NOMO-1 (cell line): ENCODE results near the gene PITPNM3.

Experiments used
- DNase-seq, 2 experiments: peaks; one replicate each; lab custom pipeline; 2025; ENCODE audit not compliant: unreplicated experiment in 2 of 2; lab: John Stamatoyannopoulos, UW

PITPNM3 gene

DNA sequence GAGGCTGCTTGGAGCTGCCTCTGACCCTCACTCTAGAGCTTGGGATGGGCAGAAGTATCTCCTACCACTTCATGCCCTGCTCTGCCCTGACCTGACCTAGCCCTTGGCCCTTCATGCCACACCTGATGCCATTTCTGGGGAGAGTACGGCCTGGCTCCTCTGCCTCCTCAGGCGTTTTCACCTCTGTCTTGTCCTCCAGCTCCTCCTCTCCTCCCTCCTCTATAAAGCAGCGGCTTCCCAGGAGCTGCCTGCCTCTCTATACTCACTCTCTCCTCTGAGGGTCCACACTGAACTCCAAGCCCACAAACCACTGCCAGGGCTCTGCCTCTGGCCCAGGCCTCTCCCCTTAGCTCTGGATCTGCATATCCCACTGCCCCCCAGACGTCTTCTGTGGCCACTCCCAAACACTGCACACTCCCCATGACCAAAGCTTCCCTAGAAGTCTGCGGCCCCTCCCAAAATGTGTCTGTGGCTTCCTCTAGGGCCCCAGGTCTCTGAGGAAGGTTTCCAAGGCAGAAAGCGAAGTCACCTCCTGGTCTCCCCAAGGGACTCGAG, 52.6 kb downstream of the PITPNM3 start:
- no peak for DNase-seq

DNA sequence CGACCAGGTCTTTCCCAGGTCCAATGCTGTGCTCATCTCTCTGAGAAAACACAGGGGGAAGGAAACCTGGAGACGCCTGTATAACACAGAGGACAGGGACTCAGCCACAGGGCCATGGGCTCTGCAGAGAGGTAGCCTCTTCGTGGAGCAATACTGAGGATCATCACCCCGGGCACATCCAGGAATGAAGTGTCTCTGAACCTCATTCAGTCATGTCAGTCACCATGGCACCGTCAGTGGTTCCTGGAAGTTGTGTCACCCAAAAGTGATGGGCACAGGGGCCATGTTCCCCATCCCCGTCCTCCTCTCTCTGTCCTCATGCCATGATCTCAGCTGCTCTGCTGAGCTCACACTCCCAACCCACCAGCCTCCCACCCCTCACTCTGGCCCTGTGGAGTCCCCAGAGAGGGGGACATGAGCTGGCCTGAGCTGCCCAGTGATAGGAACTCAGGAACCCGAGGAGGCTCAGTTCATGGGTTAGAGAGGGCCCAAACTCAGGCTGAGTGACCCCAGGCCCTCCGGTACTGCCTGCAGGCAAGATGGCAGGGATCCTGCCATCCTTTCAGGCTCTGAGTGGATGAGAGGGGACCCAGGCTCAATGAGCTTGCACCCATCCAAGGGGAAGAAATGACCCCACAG, 53.4 kb downstream of the PITPNM3 start:
- DNase-seq: no peak

GRCh38 chr17:6502142-6502541, 54.2 kb downstream of the PITPNM3 start:
- DNase-seq: no peak

DNA sequence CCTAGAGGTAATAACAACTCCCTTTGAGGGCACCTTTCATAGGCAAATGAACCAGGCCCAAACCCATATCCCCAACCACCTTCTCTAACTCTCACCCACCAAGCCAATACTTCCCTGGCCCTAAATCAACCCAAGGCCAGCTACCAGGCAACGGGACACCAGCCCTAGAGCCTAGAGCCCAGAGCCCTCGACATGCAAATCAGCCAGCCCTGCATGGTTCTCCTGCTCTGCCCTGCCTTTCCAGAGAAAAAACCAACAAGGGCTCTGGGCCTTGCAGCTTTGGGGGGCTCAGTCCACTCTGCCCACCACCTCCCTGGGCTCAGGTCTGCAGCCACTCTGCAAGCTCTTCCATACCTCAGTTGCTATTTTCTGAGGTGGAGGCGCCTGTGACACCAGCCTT, 55.0 kb downstream of the PITPNM3 start:
- no peak for DNase-seq

DNA sequence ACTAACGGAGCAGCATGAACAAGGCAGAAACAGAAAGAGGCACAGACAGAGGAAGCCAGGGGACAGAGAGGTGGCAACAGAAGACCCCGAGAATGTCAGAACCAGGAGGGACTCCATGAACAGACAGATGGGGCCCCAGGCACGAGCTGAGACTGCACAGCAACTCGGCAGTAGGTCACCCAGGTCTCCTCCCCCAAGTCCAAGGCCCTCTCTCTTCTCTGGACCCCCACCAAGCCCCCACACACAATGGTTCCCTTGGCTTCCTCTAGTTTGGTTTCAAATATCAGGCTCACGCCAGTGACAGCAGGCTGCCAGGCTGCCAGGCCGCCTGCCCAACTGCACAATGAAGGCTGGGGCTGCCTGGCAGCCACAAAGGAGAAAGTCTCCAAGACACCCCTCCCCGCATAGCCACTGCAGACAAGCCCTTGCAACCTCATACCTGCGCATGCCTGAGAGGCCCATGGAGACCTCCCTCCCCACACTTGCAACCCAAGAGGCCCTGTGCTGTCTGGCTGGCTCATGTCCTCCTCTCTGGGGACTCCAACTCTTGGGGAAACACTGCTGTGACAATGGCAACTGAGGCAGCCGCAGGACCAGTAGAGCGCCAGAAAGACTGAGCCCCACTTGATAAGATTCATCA, 57.3 kb downstream of the PITPNM3 start:
- no peak for DNase-seq

GRCh38 chr17:6498356-6498755, 58.0 kb downstream of the PITPNM3 start:
- DNase-seq: no peak

GRCh38 chr17:6497496-6498221, 58.7 kb downstream of the PITPNM3 start:
- DNase-seq: no peak

DNA sequence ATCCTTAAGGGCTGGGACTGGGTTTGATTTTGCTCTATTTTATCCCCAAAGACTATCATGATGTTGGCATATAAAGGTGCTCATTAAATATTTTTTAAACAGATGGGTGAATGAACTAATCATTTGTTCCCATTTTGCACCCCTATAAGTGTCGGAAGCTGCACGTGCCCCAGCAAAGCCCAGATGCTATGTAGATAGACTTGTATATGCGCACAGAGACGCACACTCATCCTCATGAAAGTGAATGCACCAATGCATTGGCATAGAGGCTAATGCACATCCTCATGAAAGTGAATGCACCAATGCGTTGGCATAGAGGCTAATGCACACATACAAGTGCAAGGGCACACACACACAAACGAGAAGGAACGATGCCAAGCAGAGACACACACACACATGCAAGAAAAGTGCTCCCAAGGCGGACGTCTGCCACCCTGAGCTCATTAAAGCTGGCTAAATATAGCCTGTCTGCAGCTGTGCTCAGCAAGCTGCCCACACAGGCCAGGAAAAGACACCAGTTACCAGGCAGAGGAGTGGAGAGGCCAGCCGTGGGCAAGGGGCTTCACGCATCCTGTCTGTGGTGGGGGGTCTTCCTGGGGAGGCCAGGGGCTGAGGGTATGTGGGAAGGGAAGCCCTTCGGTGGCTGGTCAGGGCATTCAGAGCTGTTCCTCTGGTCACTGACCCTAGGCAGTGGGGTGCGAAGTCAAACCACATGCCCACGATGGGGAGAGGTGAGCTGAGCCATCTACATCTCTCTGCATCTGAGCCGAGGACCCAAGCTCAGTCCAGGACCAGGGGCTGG, 59.5 kb downstream of the PITPNM3 start:
- no peak for DNase-seq

DNA sequence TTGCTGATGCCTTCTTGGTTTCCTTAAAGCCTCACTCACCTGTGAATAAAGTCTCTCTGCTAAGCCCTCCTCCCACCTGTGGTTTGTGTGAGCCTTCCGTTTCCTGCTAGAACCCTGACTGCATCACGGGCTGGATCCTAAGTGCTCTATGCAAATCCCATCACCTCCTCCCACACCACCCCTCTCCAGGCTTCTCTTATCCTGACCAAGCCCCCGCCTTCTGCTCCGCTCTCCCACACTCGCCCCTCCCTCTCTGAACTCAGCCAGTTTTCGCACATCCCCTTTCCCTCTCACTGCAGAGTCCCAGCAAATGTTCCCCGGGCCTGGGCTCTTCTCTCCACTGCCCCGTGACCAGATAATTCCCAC, 60.3 kb downstream of the PITPNM3 start:
- no peak for DNase-seq

GRCh38 chr17:6495450-6496115, 60.8 kb downstream of the PITPNM3 start:
- DNase-seq: no peak

- DNase-seq: no peak
Observed at GRCh38 chr17:6494239-6494941, 62.0 kb downstream of the PITPNM3 start.

- DNase-seq: no peak
Observed at GRCh38 chr17:6492892-6493674, 63.3 kb downstream of the PITPNM3 start.

- DNase-seq: no peak
Observed at GRCh38 chr17:6491071-6491700, 65.2 kb downstream of the PITPNM3 start.

DNA sequence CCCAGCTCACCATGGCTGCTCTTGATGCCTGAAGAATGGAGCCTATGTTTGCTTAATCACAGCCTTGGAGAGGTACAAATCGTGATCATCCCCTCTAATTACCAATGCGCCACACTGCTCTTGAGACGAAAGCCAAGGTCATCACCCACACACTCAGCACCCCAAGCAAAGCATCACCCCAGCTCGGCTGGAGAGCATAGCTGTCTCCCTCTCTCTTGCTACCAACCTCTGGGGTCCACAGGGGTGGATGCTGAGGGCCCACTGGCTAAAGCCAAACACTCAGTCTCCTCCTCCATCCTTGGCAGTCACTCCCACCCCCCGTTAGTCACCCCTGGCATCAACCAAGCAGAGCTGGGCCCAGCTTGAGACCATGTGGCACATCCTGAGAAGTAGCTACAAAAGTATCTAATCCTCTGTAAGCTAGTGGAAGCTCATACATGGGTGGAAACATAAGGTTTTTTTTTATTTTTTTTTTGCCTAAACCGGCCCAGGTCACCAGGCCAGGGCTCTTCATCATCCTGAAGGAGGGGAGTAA, 67.3 kb downstream of the PITPNM3 start:
- no peak for DNase-seq

- no peak for DNase-seq
Observed at GRCh38 chr17:6488008-6488539, 68.3 kb downstream of the PITPNM3 start.

DNA sequence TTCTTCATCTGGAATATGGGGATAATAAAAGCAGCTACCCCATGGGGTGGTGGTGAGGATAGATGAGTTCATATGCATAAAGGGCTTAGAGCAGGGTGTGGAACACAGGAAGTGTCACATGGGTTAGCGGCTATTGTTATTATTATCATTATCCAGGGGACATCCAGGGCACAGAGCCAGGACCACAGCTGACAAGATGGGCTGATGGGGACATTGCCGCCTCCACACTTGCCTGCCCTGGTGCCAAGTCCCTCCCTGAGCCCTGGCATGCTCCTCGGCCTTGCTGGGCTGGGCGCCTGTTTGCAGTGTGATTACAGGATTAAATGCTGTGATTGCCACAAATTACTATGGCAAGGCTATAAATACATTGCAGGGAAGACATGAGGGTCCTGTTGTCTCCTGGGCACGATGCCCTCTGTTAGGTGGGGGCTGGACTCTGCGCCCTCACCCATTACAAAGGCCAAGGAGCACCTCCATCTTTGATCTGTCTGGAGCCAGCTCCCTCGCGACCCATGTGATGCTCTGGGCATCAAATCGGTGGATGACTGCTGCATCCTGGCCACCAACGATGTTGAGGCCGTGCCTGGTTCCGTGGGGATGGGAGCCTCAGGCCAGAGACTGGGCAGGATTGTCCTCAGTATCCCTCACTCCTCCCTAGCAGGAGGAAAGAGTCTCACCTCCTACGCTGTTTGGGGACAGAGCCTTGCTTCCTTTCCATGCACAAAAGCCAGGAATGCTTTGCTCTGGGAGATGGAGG, 68.9 kb downstream of the PITPNM3 start:
- DNase-seq: no peak

DNA sequence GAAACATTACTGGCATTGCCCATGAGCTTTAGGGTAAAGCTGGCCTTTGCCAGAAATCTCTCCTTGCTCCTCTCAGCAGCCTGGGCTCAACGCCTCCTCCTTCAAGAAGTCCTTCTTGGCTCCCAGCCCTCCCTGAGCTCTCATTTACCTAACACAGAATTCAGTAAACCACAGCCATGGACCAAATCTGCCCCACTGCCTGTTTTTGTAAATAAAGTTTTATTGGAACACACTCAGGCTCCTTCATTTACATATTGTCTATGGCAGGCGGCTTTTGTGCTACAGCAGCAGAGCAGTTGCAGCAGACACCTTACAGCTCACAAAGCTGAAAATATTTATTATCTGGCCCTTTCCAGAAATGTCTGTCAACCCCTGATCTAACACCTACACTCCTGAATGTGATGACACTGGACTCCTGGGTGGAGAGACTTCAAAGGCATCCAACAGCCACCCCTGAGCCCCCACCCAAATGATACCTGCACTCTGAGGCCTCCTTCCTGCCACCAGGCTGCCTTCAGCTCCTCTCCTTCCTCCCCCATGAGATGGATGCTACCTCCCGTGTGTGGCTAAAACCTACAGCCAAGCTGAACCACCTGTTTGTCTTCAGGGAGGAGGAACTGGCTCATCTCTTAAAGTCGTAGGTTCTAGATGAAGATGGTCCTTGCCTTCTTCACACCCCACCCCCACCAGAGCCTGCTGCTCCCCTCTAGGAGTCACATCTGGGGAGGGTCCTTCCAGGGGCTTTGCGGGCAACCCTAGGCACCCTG, 70.5 kb downstream of the PITPNM3 start:
- DNase-seq: no peak
